Mesenchymal stem cell (in vitro differentiated cells and primary cell): ENCODE measurements around the gene PPFIBP2.

Source experiments
- DNase-seq: peaks from one replicate; pipeline ENCODE4 v3.0.0-alpha.2; 2013
- H2AFZ ChIP-seq: one replicate; pipeline ENCODE4 v1.6.1; 2013; ENCODE audit warnings: low read depth, mild to moderate bottlenecking, control low read depth, inconsistent platforms, low read length, moderate library complexity
- H2AK5ac ChIP-seq: 2 replicates; pipeline ENCODE4 v1.6.1; 2013; ENCODE audit warnings: low read length, moderate library complexity, mild to moderate bottlenecking, inconsistent platforms; ENCODE audit not compliant: severe bottlenecking
- H2BK120ac ChIP-seq: one replicate; pipeline ENCODE4 v1.6.1; 2013; ENCODE audit warnings: low read depth, mild to moderate bottlenecking, inconsistent platforms, low read length, moderate library complexity
- H2BK12ac ChIP-seq, 2 experiments: one replicate each; pipeline ENCODE4 v1.6.1; 2013; ENCODE audit warnings: inconsistent platforms in 2 of 2, low read length in 2 of 2, mild to moderate bottlenecking in 2 of 2, moderate library complexity in 2 of 2, control low read depth in 1 of 2
- H2BK15ac ChIP-seq: one replicate; pipeline ENCODE4 v1.6.1; 2013; ENCODE audit warnings: mild to moderate bottlenecking, low read depth, inconsistent platforms; ENCODE audit not compliant: poor library complexity, severe bottlenecking
- H2BK5ac ChIP-seq: 2 replicates; pipeline ENCODE4 v1.6.1; 2013; ENCODE audit warnings: low read depth, mild to moderate bottlenecking, low read length, control low read depth, inconsistent platforms; ENCODE audit not compliant: poor library complexity, severe bottlenecking
- H3K14ac ChIP-seq, 2 experiments: one replicate each; pipeline ENCODE4 v1.6.1; 2013; ENCODE audit warnings: inconsistent platforms in 2 of 2, low read length in 2 of 2, control low read depth in 1 of 2, mild to moderate bottlenecking in 1 of 2, moderate library complexity in 1 of 2
- H3K18ac ChIP-seq, 2 experiments: one replicate each; pipeline ENCODE4 v1.6.1; 2013; ENCODE audit warnings: inconsistent platforms in 2 of 2, low read length in 2 of 2, control low read depth in 1 of 2, low read depth in 1 of 2, mild to moderate bottlenecking in 1 of 2
- H3K23ac ChIP-seq, 2 experiments: one replicate each; pipeline ENCODE4 v1.6.1; 2013; ENCODE audit warnings: inconsistent platforms in 2 of 2, low read length in 2 of 2, mild to moderate bottlenecking in 2 of 2, moderate library complexity in 2 of 2, control low read depth in 1 of 2
- H3K27ac ChIP-seq: 2 replicates; pipeline ENCODE4 v1.5.1; 2013; ENCODE audit warnings: mild to moderate bottlenecking, moderate library complexity, low read length, control low read depth, inconsistent platforms; ENCODE audit not compliant: poor library complexity, severe bottlenecking
- H3K27me3 ChIP-seq, 2 experiments: 2 replicates each; pipeline versions ENCODE4 v1.6.1 to v1.7.0; 2013; ENCODE audit warnings: low read length in 2 of 2, mild to moderate bottlenecking in 2 of 2, moderate library complexity in 2 of 2, control low read depth in 1 of 2, inconsistent platforms in 1 of 2; ENCODE audit not compliant: control insufficient read depth in 1 of 2, insufficient read depth in 1 of 2
- H3K36me3 ChIP-seq, 2 experiments: 2 replicates each; pipeline versions ENCODE4 v1.6.1 to v1.7.0; 2013; ENCODE audit warnings: low read length in 2 of 2, control low read depth in 1 of 2, inconsistent platforms in 1 of 2, low read depth in 1 of 2, mild to moderate bottlenecking in 1 of 2; ENCODE audit not compliant: insufficient read depth in 2 of 2, control insufficient read depth in 1 of 2
- H3K4ac ChIP-seq, 2 experiments: one replicate each; pipeline ENCODE4 v1.6.1; 2013; ENCODE audit warnings: inconsistent platforms in 2 of 2, low read length in 2 of 2, mild to moderate bottlenecking in 2 of 2, moderate library complexity in 2 of 2, control low read depth in 1 of 2, low read depth in 1 of 2
- H3K4me1 ChIP-seq: 2 replicates; pipeline ENCODE4 v1.6.1; 2013; ENCODE audit warnings: low read depth, low read length, control low read depth; ENCODE audit not compliant: control insufficient read depth, insufficient read depth
- H3K4me2 ChIP-seq: 2 replicates; pipeline ENCODE4 v1.6.1; 2013; ENCODE audit warnings: low read length, mild to moderate bottlenecking, inconsistent platforms; ENCODE audit not compliant: poor library complexity, severe bottlenecking
- H3K4me3 ChIP-seq, 2 experiments: 2 replicates each; pipeline versions ENCODE4 v1.5.1 to v1.7.0; 2013; ENCODE audit warnings: low read length in 2 of 2, mild to moderate bottlenecking in 2 of 2, control low read depth in 1 of 2, low read depth in 1 of 2; ENCODE audit not compliant: insufficient read depth in 1 of 2
- H3K79me1 ChIP-seq: replicated peaks from 2 replicates; pipeline ENCODE4 v1.6.1; 2013; ENCODE audit warnings: mild to moderate bottlenecking, control low read depth, low read length, inconsistent platforms; ENCODE audit not compliant: poor library complexity, severe bottlenecking
- H3K9ac ChIP-seq: 2 replicates; pipeline ENCODE4 v1.7.0; 2013; ENCODE audit warnings: mild to moderate bottlenecking, low read length, moderate library complexity
- H3K9me3 ChIP-seq: 2 replicates; pipeline ENCODE4 v1.7.0; 2013; ENCODE audit warnings: mild to moderate bottlenecking, low read length; ENCODE audit not compliant: control insufficient read depth
- H4K8ac ChIP-seq: one replicate; pipeline ENCODE4 v1.6.1; 2013; ENCODE audit warnings: inconsistent platforms, mild to moderate bottlenecking, low read length, moderate library complexity
- H4K91ac ChIP-seq: one replicate; pipeline ENCODE4 v1.6.1; 2013; ENCODE audit warnings: mild to moderate bottlenecking, low read length, inconsistent platforms
- WGBS: methylation state at CpG from one replicate; pipeline ENCODE4 v1.1.7; 2013; ENCODE audit warnings: mixed read lengths; 5-methylcytosine and 5-hydroxymethylcytosine counted together

PPFIBP2 gene

DNA sequence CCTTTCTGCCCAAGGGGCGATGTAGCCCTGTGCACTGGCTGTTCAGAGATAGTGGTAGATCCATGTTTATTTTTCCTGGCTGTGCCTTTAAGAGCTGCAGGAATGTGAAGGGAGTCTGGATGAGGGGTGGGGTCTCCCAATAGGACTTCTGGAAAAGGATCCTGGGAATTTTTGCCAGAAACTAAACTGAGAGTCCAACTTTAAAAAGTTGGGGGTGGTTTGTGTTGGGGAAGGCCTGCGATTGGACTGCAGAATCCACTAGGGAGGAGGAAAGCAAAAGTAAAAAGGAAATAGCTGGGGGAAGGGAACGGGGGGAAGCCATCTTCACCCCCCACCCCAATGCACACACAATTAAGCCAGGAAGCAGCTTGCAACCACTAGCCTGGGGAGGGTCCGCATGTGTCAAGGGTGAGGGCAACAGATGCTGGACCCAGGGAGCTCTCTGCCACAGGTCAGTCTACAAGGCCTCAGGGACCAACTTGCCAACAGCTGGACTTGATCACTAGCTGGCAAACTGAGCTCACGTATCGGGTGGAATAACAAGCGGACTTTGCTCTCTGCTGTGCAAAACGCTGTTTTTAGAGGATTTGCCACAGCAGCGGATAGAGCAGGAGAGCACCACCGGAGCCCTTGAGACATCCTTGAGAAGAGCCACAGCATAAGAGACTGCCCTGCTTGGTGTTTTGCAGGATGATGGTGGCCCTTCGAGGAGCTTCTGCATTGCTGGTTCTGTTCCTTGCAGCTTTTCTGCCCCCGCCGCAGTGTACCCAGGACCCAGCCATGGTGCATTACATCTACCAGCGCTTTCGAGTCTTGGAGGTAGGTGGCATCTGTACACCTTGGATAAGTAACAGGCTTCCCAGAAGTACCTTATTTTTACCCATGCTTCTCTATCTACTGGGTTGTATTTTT is 28.4 kb upstream of the PPFIBP2 start, which contains the start of gene OLFML1:
Gene OLFML1, plus strand, starts transcription at position 321 of the 912 bp plus-strand sequence. Its CDS starts 370 bp downstream, at position 691.
- H3K23ac ChIP-seq = no peak within 1 kb of the TSS
- no peak within 1 kb of the TSS for H3K27ac ChIP-seq
- H3K4me2 ChIP-seq = no peak within 1 kb of the TSS
- H2BK12ac ChIP-seq = peak within 1 kb of the TSS in 1 of 2 experiments; percentile 11
- no peaks in the 10 kb centered on the region for H3K9me3 ChIP-seq
- H2BK15ac ChIP-seq = no peak within 1 kb of the TSS
- no peak within 1 kb of the TSS for H2AFZ ChIP-seq
- H3K9ac ChIP-seq = peak within 1 kb of the TSS; percentile 87
- no peak for DNase-seq
- H4K8ac ChIP-seq = no peak within 1 kb of the TSS
- no peak within 1 kb of the TSS for H3K14ac ChIP-seq
- no peak within 1 kb of the TSS for H2BK5ac ChIP-seq
- H3K18ac ChIP-seq = no peak within 1 kb of the TSS
- H3K4me3 ChIP-seq = peak within 1 kb of the TSS in 1 of 2 experiments; percentile 88
- no peaks in the 10 kb centered on the region for H3K27me3 ChIP-seq
- no peaks in the 10 kb centered on the region for H3K79me1 ChIP-seq
- no peak within 1 kb of the TSS for H3K4ac ChIP-seq
- H4K91ac ChIP-seq = no peak within 1 kb of the TSS
- peaks cover 0 to 16% of the 10 kb centered on the region in 2 experiments for H3K36me3 ChIP-seq
- WGBS = 78% methylated on average over 14 of the region's 15 CpGs
- H2AK5ac ChIP-seq = no peak within 1 kb of the TSS
- H2BK120ac ChIP-seq = no peak within 1 kb of the TSS
- H3K4me1 ChIP-seq = no peaks in the 10 kb centered on the region

DNA sequence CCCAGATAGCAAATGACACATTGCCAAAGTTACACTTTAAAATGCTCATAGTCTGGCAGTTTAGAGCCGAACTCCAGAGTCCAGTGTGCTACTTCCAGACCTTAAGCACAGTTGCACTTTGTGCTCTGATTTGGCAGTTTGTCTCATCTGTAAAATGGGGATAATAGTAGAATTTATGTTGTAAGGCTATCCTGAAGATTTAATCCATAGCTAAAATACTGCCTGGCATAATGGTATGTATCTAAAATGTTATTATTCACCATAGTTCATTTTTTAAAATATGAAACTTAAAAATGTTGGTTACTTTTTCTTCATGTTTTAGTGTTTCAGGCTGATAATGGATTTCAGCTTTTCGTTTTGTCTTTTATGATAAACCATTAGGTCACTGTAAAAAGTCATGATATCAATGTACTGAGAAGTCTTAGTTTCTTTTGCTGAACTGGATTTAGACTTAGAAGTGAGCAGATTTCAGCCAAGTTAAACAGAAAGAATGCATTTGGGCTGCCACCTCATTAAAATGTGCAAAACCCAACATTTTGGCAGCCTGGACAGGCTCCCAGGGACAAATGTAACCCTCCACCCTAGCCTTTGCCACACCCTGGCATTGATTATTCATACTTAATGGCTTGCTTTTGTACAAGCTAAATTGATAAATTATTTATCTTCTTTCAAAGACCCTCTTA is 27.6 kb upstream of the PPFIBP2 start:
- DNase-seq = no peak
- no peak overlapping the region for H2AFZ ChIP-seq
- H4K8ac ChIP-seq = no peak overlapping the region
- H2BK5ac ChIP-seq = no peak overlapping the region
- H3K9me3 ChIP-seq = no peaks in the 10 kb centered on the region
- 75% methylated on average over 2 of the region's 2 CpGs for WGBS
- H3K4me2 ChIP-seq = no peak overlapping the region
- no peak overlapping the region for H2BK15ac ChIP-seq
- no peaks in the 10 kb centered on the region for H3K79me1 ChIP-seq
- H3K18ac ChIP-seq = no peak overlapping the region
- H3K27me3 ChIP-seq = no peaks in the 10 kb centered on the region
- H3K4me1 ChIP-seq = no peaks in the 10 kb centered on the region
- peak overlapping the region; percentile 87 for H3K9ac ChIP-seq
- H2BK120ac ChIP-seq = no peak overlapping the region
- H2BK12ac ChIP-seq = no peak overlapping the region
- peaks cover 0 to 19% of the 10 kb centered on the region in 2 experiments for H3K36me3 ChIP-seq
- H3K23ac ChIP-seq = no peak overlapping the region
- no peak overlapping the region for H4K91ac ChIP-seq
- H3K14ac ChIP-seq = no peak overlapping the region
- no peak overlapping the region for H3K4ac ChIP-seq
- H3K27ac ChIP-seq = no peak overlapping the region
- no peak overlapping the region for H2AK5ac ChIP-seq
- H3K4me3 ChIP-seq = peak overlapping the region in 1 of 2 experiments; percentile 88

DNA sequence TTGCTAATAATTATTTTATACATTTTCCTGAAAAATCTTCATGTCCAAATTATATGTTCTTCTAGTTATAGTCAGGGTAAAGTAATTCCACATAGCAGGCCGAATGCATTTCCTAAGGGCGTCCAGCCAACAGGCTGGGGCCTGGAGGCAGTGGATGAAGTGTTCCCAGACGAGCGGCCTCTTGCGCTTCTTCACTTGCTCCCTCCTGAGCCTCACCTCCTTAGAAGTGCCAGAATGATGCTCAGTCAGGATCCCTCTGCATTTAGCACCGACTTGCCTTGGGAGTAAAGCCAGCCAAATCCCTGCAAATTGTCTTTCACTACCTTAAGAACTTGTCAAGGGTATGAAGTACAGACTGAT is 27.0 kb upstream of the PPFIBP2 start:
- Histone ChIP-seq H2BK120ac (no peak overlapping the region), H2BK15ac (no peak overlapping the region), H2BK5ac (no peak overlapping the region), H3K27ac (no peak overlapping the region), H2AK5ac (no peak overlapping the region), H3K36me3 (peaks cover 0 to 24% of the 10 kb centered on the region in 2 experiments), H3K4ac (no peak overlapping the region), H2AFZ (no peak overlapping the region), H3K9me3 (no peaks in the 10 kb centered on the region), H3K14ac (no peak overlapping the region), H3K4me3 (peak overlapping the region in 1 of 2 experiments; percentile 88), H3K23ac (no peak overlapping the region), H4K8ac (no peak overlapping the region), H3K27me3 (no peaks in the 10 kb centered on the region), H2BK12ac (no peak overlapping the region), H4K91ac (no peak overlapping the region), H3K18ac (no peak overlapping the region), H3K4me1 (no peaks in the 10 kb centered on the region), H3K79me1 (no peaks in the 10 kb centered on the region), H3K4me2 (no peak overlapping the region), H3K9ac (peak overlapping the region; percentile 87)
- WGBS = 80% methylated on average over 6 of the region's 6 CpGs
- DNase-seq = no peak

DNA sequence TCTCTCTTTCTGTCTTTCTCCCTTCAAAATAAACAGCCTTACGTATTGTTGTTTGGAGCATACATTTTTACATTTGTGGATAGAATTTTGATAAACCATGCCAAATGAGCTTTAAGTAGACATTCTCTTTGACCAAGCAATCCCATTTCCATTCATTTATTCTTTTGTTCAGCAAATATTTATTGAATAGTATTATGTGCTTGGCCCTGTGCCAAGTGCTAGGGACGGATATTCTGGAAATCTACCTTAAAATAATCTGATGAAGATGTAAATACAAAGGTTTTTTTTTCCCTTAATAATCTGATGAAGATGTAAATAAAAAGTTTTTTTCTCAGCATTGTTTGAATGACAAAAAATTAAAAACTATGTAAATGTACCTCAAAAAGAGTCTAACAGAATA is 26.4 kb upstream of the PPFIBP2 start:
- Histone ChIP-seq H3K27me3 (no peaks in the 10 kb centered on the region), H3K9ac (peak overlapping the region; percentile 87), H4K91ac (no peak overlapping the region), H2AK5ac (no peak overlapping the region), H2BK5ac (no peak overlapping the region), H2BK12ac (no peak overlapping the region), H2BK120ac (no peak overlapping the region), H3K4me3 (peak overlapping the region in 1 of 2 experiments; percentile 88), H3K23ac (no peak overlapping the region), H2AFZ (no peak overlapping the region), H3K14ac (no peak overlapping the region), H2BK15ac (no peak overlapping the region), H3K18ac (no peak overlapping the region), H3K79me1 (no peaks in the 10 kb centered on the region), H3K9me3 (no peaks in the 10 kb centered on the region), H3K4me1 (no peaks in the 10 kb centered on the region), H3K36me3 (peaks cover 0 to 28% of the 10 kb centered on the region in 2 experiments), H4K8ac (no peak overlapping the region), H3K4ac (no peak overlapping the region), H3K27ac (no peak overlapping the region), H3K4me2 (no peak overlapping the region)
- no CpG with 5 or more reads among the region's 2 CpGs for WGBS
- no peak for DNase-seq
